Neural cell (in vitro differentiated cells): ENCODE measurements around the gene HS6ST1. TPM values are rescaled to one million over a fixed set of nuclear protein-coding genes. Genes with fewer than 3 reads are reported as not detected.

Experiments used
- H2AFZ ChIP-seq: fragments of 200-600, 300-800 bp; sonication (generic), shearing (Covaris generic); 2 replicates; pipeline ENCODE4 v1.6.0; 2014; ENCODE audit warnings: low read depth, mild to moderate bottlenecking, antibody characterized with exemption, low read length, moderate library complexity
- H3F3A ChIP-seq: fragments of 200-600 bp; shearing (Covaris generic); 2 replicates; pipeline ENCODE4 v1.6.1; 2016; ENCODE audit warnings: mild to moderate bottlenecking, moderate library complexity, mixed read lengths, antibody characterized with exemption, low read length; ENCODE audit not compliant: insufficient read depth, poor library complexity, severe bottlenecking
- H3K27ac ChIP-seq: fragments of 200-600, 300-800 bp; sonication (generic), shearing (Covaris generic); 2 replicates; pipeline ENCODE4 v1.5.1; 2014; ENCODE audit warnings: mild to moderate bottlenecking, low read length, moderate library complexity
- H3K27me3 ChIP-seq: fragments of 300-800, 200-600 bp; sonication (generic), shearing (Covaris generic); 2 replicates; pipeline ENCODE4 v1.6.0; 2014; ENCODE audit warnings: mild to moderate bottlenecking, low read depth, low read length, moderate library complexity; ENCODE audit not compliant: insufficient read depth
- H3K36me3 ChIP-seq: fragments of 300-800, 200-600 bp; sonication (generic), shearing (Covaris generic); 2 replicates; pipeline ENCODE4 v1.5.1; 2014; ENCODE audit warnings: mild to moderate bottlenecking, antibody characterized with exemption, low read length, moderate library complexity; ENCODE audit not compliant: insufficient read depth
- H3K4me2 ChIP-seq: fragments of 300-800, 200-600 bp; sonication (generic), shearing (Covaris generic); 2 replicates; pipeline ENCODE4 v1.6.0; 2014; ENCODE audit warnings: mild to moderate bottlenecking, low read length
- H3K4me3 ChIP-seq: fragments of 300-800, 200-600 bp; sonication (generic), shearing (Covaris generic); 2 replicates; pipeline ENCODE4 v1.5.1; 2014; ENCODE audit warnings: mild to moderate bottlenecking, low read length, moderate library complexity
- H3K79me2 ChIP-seq: fragments of 200-600 bp; shearing (Covaris generic); replicated peaks from 2 replicates; pipeline ENCODE4 v1.6.0; 2014; ENCODE audit warnings: mild to moderate bottlenecking, low read length, moderate library complexity; ENCODE audit not compliant: insufficient read depth
- H3K9ac ChIP-seq: fragments of 300-800, 200-600 bp; sonication (generic), shearing (Covaris generic); 2 replicates; pipeline ENCODE4 v1.6.1; 2016; ENCODE audit warnings: mild to moderate bottlenecking, low read length, mixed read lengths
- H3K9me2 ChIP-seq: fragments of 200-600 bp; shearing (Covaris generic); 2 replicates; pipeline ENCODE4 v1.6.1; 2016; ENCODE audit warnings: mild to moderate bottlenecking, low read length, mixed read lengths; ENCODE audit not compliant: insufficient read depth
- H3K9me3 ChIP-seq: fragments of 200-600, 300-800 bp; sonication (generic), shearing (Covaris generic); 2 replicates; pipeline ENCODE4 v1.6.1; 2016; ENCODE audit warnings: mild to moderate bottlenecking, mixed run types, low read length, moderate library complexity, mixed read lengths
- H4K20me1 ChIP-seq: fragments of 200-600 bp; shearing (Covaris generic); 2 replicates; pipeline ENCODE4 v1.6.1; 2016; ENCODE audit warnings: mild to moderate bottlenecking, mixed run types; ENCODE audit not compliant: insufficient read depth
- EP300 ChIP-seq: fragments of 450-650 bp; conservative IDR thresholded peaks from 2 replicates; pipeline ENCODE4 v1.6.1; 2014; ENCODE audit warnings: antibody characterized with exemption, mild to moderate bottlenecking, moderate library complexity; ENCODE audit not compliant: poor library complexity, severe bottlenecking
- EZH2 ChIP-seq: fragments of 200-600, 300-800 bp; shearing (Covaris generic), sonication (generic); IDR thresholded peaks from 2 replicates; pipeline ENCODE4 v1.6.1; 2014; ENCODE audit warnings: antibody characterized with exemption, low read length, borderline replicate concordance, mild to moderate bottlenecking; ENCODE audit not compliant: insufficient read depth, poor library complexity, severe bottlenecking
- MXI1 ChIP-seq: fragments of 450-650 bp; conservative IDR thresholded peaks from 2 replicates; pipeline ENCODE4 v1.6.1; 2014; ENCODE audit warnings: antibody characterized with exemption, mild to moderate bottlenecking; ENCODE audit not compliant: poor library complexity, severe bottlenecking
- POLR2AphosphoS5 ChIP-seq: IDR thresholded peaks from 2 replicates; pipeline ENCODE4 v1.6.1; 2012
- RAD21 ChIP-seq: fragments of 450-650 bp; conservative IDR thresholded peaks from 2 replicates; pipeline ENCODE4 v1.6.1; 2014; ENCODE audit warnings: antibody characterized with exemption, mild to moderate bottlenecking, moderate library complexity
- SMC3 ChIP-seq: fragments of 450-650 bp; conservative IDR thresholded peaks from 2 replicates; pipeline ENCODE4 v1.6.1; 2014; ENCODE audit warnings: antibody characterized with exemption, mild to moderate bottlenecking, moderate library complexity; ENCODE audit not compliant: poor library complexity
- TAF1 ChIP-seq: IDR thresholded peaks from 2 replicates; pipeline ENCODE4 v1.6.1; 2012; ENCODE audit warnings: low read depth
- polyA plus RNA-seq: library from polyadenylated mRNA; depleted of rRNA; stranded (reverse); fragments of >200 nt; gene quantifications from 2 replicates; pipeline ENCODE4 v1.2.3, GENCODE V29; 2014
- TF ChIP-seq, protein P1 (sequence below): fragments of 450-650 bp; IDR thresholded peaks from 2 replicates; pipeline ENCODE4 v1.5.1; 2014; ENCODE audit warnings: antibody characterized with exemption, mild to moderate bottlenecking, moderate library complexity; ENCODE audit not compliant: poor library complexity, severe bottlenecking
- TF ChIP-seq, protein P2 (sequence below): IDR thresholded peaks from 2 replicates; pipeline ENCODE4 v1.6.1; 2012; ENCODE audit warnings: borderline replicate concordance

Gene HS6ST1
- polyA plus RNA-seq, 1 donor from 2014 or later = 44.1 TPM

DNA sequence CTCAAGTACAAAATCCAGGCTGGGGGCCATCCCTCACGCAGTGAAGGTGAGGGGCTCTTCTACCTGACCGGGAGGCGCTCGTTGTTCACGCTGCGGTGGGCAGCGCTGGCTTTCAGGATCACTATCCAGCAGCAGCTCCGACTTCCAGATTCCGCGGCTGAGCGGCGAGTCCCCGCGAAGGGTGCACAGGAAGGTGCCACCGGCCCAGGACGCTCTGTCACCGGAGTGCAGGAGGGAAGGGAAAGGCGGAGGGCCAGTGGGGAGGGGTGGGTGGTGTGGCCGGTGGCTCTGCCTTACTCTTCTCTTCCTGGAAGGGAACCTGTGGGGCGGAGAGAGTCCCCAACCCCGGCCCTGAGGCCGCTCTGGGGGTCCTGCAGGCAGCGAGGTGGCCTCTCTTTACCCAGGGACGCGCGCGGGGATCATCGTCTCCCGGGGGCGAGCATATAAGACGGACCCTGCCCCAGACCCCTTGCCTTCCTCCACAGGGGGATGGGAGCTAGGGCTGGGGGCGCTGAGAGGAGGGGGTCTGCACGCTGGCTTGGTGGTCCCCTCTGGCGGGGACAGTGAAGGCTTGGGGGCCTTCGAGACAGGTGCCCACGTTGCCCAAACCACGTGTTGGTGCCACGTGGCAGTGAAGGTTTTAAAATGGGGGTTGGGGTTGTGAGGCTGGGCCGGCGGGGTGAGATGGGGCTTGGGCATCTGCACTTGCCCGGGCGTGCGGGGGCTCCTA is 26.9 kb upstream of the HS6ST1 start:
- TF ChIP-seq EP300 = no peak
- no peak for TF ChIP-seq TAF1
- no peak for TF ChIP-seq POLR2AphosphoS5
- no peak for TF ChIP-seq MXI1
- TF ChIP-seq EZH2 = no peak
- TF ChIP-seq SMC3 = no peak
- TF ChIP-seq, protein P1, sequence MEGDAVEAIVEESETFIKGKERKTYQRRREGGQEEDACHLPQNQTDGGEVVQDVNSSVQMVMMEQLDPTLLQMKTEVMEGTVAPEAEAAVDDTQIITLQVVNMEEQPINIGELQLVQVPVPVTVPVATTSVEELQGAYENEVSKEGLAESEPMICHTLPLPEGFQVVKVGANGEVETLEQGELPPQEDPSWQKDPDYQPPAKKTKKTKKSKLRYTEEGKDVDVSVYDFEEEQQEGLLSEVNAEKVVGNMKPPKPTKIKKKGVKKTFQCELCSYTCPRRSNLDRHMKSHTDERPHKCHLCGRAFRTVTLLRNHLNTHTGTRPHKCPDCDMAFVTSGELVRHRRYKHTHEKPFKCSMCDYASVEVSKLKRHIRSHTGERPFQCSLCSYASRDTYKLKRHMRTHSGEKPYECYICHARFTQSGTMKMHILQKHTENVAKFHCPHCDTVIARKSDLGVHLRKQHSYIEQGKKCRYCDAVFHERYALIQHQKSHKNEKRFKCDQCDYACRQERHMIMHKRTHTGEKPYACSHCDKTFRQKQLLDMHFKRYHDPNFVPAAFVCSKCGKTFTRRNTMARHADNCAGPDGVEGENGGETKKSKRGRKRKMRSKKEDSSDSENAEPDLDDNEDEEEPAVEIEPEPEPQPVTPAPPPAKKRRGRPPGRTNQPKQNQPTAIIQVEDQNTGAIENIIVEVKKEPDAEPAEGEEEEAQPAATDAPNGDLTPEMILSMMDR = no peak
- Histone ChIP-seq H3K79me2 (no peaks in the 10 kb centered on the region), H3K4me2 (no peak overlapping the region)

DNA sequence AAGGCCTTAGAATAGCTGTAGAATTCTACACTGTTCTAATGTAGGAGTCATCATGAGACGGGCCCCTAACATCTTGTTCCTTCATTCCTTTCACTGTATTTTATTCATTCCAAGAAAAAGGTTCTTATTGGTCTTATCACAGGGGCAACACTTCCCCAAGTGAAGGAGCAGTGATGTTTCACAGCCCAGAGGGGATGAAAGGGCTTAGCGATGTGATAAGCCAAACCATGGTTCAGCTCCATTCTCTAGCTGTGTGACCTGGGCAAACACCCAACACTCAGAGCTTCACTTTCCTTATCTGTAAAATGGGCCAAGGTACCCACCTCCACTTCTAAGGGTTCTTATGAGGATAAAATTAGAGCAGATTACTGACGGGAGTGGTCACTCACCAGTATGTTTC is 25.4 kb upstream of the HS6ST1 start:
- no peak overlapping the region for H3K9ac ChIP-seq
- no peaks in the 10 kb centered on the region for H3K36me3 ChIP-seq
- H3K27ac ChIP-seq = no peak overlapping the region
- H3K4me3 ChIP-seq = no peak overlapping the region
- no peaks in the 10 kb centered on the region for H3K9me3 ChIP-seq
- no peaks in the 10 kb centered on the region for H3F3A ChIP-seq
- H3K9me2 ChIP-seq = no peaks in the 10 kb centered on the region
- no peak for TF ChIP-seq MXI1
- no peaks in the 10 kb centered on the region for H3K27me3 ChIP-seq
- H3K79me2 ChIP-seq = no peaks in the 10 kb centered on the region
- H2AFZ ChIP-seq = no peak overlapping the region
- H4K20me1 ChIP-seq = no peaks in the 10 kb centered on the region
- H3K4me2 ChIP-seq = no peak overlapping the region

More for the DNA sequence above, 26.9 kb upstream of the HS6ST1 start:
- Histone ChIP-seq H3K9ac (no peak overlapping the region), H3K9me3 (no peaks in the 10 kb centered on the region), H3F3A (no peaks in the 10 kb centered on the region), H3K4me3 (no peak overlapping the region), H3K36me3 (no peaks in the 10 kb centered on the region), H3K27me3 (no peaks in the 10 kb centered on the region), H3K27ac (no peak overlapping the region), H2AFZ (no peak overlapping the region), H3K9me2 (no peaks in the 10 kb centered on the region), H4K20me1 (no peaks in the 10 kb centered on the region)

- Histone ChIP-seq H3K9me2 (no peaks in the 10 kb centered on the region), H2AFZ (no peak overlapping the region), H3K9me3 (no peaks in the 10 kb centered on the region), H3K4me3 (no peak overlapping the region), H3K36me3 (no peaks in the 10 kb centered on the region), H3K27ac (no peak overlapping the region), H4K20me1 (no peaks in the 10 kb centered on the region), H3F3A (no peaks in the 10 kb centered on the region), H3K27me3 (no peaks in the 10 kb centered on the region), H3K4me2 (no peak overlapping the region), H3K79me2 (no peaks in the 10 kb centered on the region), H3K9ac (no peak overlapping the region)
- no peak for TF ChIP-seq POLR2AphosphoS5
- no peak for TF ChIP-seq EP300
- no peak for TF ChIP-seq RAD21
- TF ChIP-seq, protein P1 = no peak
- TF ChIP-seq, protein P2, sequence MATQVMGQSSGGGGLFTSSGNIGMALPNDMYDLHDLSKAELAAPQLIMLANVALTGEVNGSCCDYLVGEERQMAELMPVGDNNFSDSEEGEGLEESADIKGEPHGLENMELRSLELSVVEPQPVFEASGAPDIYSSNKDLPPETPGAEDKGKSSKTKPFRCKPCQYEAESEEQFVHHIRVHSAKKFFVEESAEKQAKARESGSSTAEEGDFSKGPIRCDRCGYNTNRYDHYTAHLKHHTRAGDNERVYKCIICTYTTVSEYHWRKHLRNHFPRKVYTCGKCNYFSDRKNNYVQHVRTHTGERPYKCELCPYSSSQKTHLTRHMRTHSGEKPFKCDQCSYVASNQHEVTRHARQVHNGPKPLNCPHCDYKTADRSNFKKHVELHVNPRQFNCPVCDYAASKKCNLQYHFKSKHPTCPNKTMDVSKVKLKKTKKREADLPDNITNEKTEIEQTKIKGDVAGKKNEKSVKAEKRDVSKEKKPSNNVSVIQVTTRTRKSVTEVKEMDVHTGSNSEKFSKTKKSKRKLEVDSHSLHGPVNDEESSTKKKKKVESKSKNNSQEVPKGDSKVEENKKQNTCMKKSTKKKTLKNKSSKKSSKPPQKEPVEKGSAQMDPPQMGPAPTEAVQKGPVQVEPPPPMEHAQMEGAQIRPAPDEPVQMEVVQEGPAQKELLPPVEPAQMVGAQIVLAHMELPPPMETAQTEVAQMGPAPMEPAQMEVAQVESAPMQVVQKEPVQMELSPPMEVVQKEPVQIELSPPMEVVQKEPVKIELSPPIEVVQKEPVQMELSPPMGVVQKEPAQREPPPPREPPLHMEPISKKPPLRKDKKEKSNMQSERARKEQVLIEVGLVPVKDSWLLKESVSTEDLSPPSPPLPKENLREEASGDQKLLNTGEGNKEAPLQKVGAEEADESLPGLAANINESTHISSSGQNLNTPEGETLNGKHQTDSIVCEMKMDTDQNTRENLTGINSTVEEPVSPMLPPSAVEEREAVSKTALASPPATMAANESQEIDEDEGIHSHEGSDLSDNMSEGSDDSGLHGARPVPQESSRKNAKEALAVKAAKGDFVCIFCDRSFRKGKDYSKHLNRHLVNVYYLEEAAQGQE = no peak
- no peak for TF ChIP-seq SMC3
- TF ChIP-seq MXI1 = no peak
- no peak for TF ChIP-seq EZH2
- TF ChIP-seq TAF1 = no peak
Observed at GRCh38 chr2:128343459-128343858, 24.8 kb upstream of the HS6ST1 start.
